NCI-H2171 treated with DMSO at 0.1 percent for 48 hours (cell line): ENCODE results near the gene HTR2B.
"Not testable (repeated sequence)": the region's sequence is repeated elsewhere in the genome, so short reads cannot be mapped to it uniquely, and the experiment has no call there.

Experiments used
- DNase-seq: peaks from one replicate; lab custom pipeline; 2025; lab: John Stamatoyannopoulos, UW

The HTR2B gene

DNA sequence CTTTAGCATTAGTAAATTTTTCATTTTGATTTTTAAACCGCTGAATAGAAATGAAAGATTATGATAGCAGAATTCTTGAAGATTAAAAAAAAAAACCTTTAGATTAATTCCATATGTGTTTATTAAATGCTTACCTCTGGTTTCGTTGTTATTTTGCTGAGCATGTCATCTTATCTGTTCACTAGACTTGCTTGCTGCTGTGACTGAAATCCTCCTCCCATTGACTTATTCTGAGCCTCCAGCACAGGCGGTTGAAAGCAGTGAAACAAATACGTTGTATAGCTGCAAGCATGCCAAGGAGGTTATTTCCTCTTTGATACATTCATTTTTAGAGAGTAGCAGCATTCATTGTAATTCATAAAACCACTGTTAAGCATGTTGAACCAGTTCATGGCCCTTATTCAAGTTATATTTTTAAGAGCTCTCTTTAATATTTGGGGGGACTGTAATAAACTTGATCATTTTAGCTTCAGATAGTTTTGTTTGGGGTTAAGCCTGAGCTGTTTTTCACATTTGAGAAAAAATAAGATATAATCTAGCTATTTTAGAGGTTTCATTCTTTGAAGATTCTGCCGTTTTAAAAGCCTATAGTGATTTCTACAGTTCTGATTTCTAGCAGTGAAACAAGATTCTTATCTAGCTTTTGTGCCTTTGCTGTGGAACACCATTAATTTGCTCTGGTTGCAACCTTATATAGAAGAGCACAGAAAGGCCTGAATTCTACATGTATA is at the start of gene HTR2B:
HTR2B (minus strand) TSS at position 205 of the 731 bp plus-strand sequence. CDS start 1,278 bp downstream, outside the sequence.
- DNase-seq = no peak

DNA sequence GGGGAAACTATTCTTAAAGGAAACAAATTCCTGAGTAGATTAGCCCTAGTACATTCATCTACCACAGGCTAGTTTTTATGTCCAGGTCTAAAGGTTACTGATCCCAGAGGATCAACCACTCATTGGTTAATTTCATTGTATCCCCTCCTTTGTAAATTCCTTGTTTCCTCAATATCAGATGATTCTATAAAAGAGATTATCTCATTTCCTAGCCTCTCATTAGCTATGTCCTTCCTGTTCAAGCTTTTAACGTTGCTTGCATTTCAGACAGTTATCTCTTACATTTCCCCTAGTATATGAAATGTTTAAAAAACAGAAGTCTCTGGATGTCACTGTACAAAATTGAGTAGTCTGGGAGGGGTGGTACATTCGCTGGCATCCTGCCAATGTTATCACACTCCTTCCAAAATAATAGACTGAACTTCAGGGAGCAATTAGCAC is 49.4 kb upstream of the HTR2B start:
- no peak for DNase-seq

DNA sequence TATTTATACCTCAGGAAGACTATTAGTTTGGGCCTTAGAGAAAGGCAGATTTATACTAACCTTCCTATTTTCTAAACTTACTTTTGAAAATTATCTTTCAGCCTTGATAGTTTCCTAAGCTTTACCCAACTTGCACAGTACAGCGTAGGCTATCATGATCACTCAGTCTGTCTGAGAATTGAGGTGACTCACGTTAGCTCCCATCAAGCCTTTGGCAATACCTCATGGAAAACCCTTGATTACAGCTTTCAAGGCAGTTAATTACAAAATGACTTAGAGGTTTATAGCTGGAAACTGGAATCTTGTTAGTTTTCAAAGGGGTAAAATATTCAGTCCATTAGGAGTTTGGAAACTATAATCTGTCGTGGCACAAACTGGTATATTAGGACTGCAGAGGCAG is 47.2 kb upstream of the HTR2B start:
- no peak for DNase-seq

DNA sequence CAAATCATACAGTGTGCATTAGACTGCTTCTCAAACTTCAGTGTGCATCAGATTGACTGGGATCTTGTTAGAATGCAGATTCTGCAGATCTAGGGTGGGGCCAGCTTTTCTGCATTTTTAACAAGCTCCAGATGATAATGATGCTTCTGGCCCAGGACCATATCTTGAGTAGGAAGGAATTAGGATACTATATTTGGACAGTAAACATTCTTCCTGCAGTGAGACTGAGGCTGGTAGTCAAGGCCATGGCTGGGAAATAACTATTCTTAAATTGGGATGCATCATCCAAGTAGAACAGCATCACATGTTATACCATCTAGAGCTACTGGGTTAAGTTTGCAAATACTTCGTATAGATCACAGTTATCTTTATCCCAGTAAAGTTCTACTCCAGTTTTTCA is 45.2 kb upstream of the HTR2B start:
- no peak for DNase-seq

DNA sequence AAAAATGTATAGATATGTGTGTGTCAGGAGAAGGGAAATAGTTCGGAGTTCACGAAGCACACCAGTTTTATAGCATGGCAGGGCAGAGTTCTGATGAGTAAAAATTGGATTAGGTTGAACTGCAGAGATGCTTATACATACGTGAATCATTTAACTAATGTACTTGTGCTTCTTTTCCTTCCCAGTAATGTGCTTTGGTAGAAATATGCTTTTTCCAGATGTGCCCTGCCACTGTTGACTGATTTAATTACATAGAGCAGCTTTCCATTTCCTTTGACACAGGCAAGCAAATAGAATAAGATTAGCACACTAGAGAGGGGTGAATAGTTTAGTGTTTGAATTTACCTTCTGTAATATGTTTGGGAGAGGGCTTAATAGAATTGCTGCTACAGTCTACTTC is 44.6 kb upstream of the HTR2B start:
- no peak for DNase-seq

DNA sequence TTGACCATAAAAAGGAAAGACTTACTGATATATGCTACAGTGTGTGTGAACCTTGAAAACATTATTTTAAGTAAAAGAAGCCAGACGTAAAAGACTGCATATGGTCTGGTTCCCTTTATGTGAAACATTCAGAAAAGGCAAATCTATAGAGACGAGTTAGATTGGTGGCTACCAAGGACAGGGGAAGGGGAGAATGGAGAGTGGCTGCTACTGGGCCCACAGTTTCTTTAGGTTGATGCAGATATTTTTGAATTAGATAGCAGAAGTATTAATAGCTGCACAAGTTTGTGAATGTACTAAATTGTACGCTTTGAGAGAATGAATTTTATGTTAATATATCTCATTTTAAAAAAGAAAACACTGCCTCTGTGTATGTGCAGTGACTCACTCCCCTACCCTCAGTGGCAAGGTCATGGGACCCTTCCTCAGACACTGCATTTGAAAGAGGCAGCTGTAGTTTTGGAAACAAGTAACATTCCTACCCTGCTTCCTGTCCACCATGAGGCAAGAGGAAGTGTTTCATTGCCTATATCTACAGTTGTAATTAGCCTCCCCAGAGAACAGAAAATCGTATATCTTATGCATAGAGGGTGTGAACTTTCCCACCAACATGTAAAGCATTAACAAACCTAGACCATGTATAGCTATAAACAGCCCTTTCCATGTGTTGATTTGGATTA is 43.8 kb upstream of the HTR2B start:
- no peak for DNase-seq

DNA sequence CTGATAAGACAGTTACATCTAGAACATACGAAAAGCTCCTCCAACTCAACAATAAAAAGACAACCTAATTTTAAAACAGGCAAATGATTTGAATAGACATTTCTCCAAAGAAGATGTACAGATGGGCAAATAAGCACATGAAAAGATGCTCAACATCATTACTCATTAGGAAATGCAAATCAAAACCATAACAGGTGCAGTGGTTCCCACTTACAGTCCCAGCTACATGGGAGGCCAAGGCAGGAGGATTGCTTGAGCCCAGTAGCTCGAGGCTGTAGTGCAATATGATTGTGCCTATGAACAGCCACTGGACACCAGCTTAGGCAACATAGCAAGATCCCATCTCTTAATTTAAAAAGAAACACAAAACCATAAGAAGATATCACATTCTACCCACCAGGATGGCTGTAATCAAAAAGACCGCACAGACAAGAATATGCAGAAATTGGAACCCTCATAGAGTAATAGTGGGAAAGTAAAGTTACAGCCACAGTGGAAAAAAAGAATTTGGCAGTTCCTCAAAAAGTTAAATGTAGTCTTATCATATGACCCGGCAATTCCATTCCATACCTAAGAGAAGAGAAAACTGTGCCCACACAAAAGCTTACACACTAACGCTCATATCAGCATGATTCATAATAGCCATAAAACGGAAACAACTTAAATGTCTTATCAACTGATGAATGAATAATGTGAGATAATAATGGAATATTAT is 43.1 kb upstream of the HTR2B start:
- no peak for DNase-seq

DNA sequence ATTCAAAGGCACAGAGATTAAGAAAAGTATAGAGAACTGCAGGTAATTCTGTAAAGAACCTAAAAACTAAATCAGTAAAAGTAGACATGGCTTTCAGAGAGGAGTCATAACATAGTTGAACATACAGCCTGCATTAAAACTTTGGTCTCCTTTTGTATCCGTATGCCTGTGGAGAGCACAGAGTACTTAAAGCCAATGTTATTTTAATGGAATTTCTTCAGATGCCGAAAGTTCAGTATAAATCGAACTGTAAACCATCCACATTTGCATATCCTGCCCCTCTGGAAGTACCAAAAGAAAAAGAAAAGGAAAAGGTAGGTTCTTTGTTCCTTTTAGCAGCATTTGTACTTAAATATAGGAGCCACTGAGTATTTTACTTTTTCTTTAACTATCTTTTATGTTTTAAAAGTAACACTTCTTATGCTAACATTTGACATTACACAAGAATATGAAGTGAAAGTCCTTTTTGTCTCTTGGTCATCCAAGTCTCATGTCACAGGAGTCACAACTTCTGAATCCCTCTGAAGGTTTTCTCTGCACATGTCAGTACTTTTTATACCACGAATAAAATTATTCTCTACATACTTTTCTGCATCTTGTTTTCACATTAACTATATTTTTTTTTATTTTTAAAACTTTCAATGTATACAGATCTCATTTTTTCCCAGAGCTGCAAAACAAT is 38.7 kb upstream of the HTR2B start:
- no peak for DNase-seq

DNA sequence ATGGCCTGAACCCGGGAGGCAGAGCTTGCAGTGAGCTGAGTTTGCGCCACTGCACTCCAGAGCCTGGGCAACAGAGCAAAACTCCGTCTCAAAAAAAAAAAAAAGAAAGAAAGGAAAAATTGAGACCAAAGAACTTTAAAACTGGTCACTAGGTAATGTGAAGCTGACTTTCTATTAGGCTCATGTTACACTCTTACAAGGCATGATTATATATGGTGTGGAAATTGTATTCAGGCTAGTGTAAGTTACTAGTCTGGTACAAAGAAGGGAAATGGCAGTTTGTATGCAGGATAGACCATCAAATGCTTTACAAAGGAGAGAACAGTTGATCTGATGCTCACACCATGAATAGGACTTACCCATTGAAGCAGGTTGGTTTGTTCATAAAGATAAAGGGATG is 38.2 kb upstream of the HTR2B start:
- no peak for DNase-seq

DNA sequence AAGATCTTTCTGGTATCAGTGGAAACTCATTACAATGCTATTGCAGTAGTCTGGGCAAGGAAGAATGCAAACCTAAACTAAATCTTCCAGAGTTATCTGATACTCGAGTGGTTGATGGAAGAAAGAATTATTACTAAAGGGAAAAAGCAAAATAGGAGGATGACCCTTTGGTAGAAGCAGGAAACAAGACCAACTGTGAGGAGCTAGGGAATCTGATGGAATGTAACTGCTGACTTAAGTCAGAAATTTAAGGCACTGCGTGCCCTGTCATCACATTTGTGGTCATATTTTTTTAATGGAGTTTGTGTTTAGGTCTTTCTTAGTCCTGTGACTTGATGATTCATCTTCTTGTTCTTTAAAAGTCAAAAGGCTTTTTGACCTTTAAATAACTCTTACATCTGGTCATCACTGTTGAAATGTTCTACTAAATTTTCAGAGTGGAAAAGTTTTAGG is 37.1 kb upstream of the HTR2B start:
- no peak for DNase-seq

DNA sequence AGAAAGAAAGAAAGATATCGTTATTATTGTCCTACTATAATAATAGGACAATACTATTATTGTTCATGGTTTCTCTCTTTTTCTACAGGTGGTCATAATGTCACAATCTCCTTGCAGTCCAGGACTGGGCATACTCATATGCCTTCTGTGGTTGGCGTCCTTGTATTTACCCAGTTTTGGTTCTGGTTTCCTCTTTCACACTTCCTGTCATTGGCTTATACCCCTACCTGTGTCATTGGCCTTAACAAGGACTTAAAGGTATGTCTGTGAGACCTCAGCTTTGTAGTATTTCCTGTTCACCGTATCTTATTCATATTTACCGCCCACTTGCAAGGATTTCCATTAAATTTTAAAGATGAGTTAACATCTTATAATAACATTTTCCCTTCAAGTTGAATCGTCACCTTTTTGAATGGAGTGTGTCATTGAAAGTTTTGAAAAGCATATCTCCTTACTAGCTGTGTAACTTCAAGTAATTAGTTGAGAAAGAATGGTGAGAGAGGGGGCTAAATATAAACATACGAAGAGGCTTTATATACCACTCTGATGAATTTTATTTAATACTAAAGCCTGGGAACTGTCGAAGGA is 36.5 kb upstream of the HTR2B start:
- no peak for DNase-seq

DNA sequence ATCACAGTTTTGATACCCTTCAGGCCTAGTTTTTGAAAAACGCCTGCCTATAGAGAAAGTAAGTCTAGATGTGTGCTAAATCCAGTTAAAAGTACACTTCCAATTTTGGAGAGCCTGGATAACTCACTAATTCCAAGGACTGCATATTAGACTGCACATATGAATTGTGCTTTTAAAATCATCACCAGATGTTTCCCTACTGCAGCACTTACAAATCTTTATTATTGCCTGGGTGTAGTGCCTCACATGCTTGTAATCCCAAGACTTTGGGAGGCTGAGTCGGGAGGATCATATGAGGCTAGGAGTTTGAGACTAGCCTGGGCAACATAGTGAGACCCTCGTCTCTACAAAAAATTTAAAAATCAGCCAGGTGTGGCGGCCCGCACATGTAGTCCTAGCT is 35.9 kb upstream of the HTR2B start:
- DNase-seq = no peak

DNA sequence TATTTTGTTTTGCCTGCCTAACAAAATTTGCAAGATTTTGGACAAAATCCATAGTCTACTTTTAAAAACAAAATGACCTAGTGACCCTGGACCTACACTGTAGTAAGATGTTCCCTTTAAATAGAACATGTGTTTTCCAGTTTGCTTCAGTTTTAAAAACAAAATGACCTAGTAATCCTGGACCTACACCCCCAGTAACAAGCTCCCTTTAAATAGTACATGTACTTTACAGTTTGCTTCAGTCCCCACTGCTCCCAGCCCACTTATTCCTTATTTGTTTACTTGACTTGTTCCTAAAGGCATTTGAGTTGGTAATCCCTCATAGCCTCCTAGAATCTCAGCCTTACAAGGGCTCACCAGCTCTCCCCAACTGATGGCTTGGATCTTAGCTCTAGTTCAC is 34.5 kb upstream of the HTR2B start:
- DNase-seq = no peak

DNA sequence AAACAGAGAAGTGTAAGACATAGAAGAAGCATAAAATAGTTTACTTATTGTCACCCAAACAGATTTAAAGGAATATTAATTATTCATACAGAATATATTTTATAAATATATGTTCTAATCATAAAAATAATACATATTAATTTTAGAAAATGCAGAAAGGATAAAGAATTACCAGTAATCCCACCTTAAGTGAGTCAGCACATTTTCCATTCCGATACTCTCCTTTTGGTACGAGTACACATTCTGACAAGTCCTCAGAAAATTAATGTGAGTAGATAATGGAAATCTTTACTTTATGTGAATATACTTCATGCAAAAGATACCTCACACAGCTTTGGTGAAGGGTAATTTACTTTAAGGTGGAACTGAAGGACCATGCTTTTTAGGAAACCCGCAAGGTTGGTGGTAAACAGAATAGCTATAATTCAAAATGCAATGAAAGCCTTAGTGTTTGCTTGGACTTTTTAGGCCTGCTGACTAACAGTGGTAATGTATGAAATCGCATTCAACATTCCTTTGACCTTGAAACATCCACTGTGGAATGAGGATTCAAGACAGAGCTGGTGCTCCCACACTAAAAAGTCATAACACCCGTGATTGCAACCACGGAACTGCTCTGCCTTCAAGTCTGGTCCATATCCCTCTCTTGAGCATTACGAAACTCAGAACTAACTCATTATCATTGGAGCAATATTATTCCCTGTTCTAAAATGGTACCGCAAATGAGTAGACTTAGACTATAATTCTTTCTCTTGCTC is 28.1 kb upstream of the HTR2B start:
- DNase-seq = no peak

DNA sequence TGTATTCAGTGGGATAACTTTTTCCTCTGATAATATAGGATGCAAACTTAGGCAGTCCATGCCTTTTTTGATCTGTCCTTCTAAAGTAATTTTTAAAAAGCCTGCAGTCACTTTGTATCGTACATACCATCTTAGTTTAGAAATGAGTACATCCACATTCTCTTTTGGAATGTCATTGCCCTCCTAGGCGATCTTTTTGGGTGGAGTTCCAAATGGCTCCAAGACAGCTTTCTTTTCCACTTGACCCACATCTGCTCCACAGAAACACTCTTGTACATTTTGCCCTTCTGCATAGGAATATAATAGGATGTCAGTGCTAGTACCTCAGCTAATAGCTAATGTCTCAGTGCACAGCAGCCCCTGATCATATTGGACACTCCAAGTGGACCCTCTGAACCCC is 21.8 kb upstream of the HTR2B start:
- DNase-seq = no peak

DNA sequence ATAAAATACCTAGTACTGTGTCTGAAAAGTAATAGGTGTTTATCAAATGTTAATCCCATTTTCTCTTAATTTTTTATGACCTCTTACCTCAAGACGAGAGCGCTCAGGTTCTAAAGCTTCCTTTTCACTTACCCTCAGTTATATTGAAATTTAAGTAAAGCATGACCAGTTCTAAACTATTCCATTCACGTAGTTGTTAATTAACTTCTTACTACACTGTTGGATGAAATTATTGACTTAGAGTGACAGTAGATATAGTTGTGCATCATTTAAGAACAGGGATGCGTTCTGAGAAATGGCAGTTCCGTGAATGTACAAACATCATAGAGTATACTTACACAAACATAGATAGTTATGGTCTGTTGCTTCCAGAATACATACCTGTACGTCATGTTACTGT is 20.1 kb upstream of the HTR2B start:
- DNase-seq = no peak

DNA sequence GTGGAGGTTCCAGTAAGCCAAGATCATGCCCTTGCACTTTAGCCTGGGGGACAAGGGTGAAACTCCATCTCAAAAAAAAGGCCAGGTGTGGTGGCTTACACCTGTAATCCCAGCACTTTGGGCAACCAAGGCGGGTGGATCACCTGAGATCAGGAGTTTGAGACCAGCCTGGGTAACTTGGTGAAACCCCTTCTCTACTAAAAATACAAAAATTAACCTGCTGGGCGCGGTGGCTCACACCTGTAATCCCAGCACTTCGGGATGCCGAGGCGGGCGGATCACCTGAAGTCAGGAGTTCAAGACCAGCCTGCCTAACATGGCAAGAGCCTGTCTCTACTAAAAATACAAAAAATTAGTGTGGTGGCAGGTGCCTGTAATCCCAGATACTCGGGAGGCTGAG is 16.0 kb upstream of the HTR2B start:
- DNase-seq = not testable (repeated sequence)

DNA sequence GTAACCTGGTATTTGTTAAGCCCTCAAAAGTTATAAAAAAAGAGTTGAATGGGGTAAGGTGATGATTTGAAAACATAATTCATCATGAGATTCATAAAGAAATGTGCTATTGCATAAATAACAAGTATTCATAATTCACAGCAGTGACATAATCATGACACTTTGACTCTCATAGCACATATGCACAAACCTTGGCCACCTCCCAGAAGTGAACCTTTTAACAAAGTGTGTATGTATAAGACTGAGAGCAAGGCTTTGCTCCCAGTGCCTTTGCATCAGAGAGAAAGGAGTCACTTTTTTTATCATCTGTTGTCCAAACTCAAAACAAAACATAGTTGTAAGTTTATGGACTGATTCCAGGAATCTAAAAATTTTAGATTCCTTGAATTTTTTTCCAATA is 15.0 kb upstream of the HTR2B start:
- no peak for DNase-seq

DNA sequence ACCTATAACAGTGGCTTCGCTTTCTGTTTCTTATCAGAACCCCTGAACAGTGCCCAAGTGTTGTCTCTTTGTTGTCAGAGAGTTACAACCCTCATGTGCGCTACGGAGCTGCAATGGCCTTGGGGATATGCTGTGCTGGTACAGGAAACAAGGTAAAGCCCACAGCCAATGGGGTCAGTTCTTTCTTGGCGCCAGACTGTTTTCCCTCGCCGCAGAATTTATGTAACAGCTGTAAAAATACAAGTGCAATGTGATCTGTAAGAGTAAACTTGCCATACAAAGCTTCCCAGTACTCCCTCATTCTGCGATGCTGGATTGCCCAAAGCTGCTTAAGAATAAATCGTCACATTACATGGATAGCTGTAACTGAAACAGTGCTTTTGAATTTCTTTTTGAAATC is 13.9 kb upstream of the HTR2B start:
- DNase-seq = peak; percentile 51

DNA sequence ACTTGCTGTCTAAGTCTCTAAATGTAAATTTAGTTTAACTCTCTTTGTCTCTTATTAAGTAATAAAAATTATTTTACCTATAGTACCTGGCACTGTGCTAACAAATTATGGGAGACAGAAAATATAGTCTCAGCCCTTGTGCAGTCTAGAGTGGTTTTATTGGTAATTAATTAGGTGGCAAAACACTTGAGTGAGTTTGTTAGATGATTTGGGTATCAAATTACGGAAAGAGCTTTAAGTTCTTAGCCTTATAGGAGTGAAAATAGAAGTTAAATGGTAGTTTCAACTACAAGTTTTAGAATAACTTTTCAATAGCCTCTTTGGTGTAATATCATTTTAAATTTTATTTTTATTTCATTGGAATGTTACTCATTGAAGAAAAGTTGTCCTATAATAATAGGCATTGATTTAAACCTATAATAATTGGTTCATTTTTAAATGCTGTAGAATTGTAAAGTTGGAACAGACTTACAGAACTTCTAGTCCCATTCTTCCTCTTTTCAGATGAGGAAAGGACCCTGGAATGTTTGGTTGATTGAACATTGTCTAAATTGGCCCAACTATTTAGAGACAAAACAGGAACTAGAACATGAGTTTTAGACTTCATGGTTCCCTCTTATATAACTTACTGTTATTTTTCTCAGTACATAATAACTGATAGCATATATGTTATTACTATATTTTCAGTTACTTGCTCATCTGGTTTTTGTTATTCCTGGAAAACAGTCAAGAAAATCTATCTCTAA is 10.2 kb upstream of the HTR2B start:
- peak; percentile 29 for DNase-seq
